Cardiac muscle cell (in vitro differentiated cells and primary cell): ENCODE measurements around the gene KRABD2.

Experiments
- DNase-seq, 2 donors: peaks; one replicate each; pipeline versions ENCODE4 v3.0.0 to v3.0.0-alpha.2; 2010 to 2017; ENCODE audit warnings: low read depth in 1 of 2, low spot score in 1 of 2
- H3K27ac ChIP-seq: fragments of 200-600 bp; sonication (generic); 2 replicates; pipeline ENCODE4 v1.5.1; 2016
- H3K27me3 ChIP-seq: fragments of 200-600 bp; sonication (generic); 2 replicates; pipeline ENCODE4 v1.6.0; 2016; ENCODE audit warnings: control low read depth
- H3K36me3 ChIP-seq: fragments of 200-600 bp; sonication (generic); 2 replicates; pipeline ENCODE4 v1.5.1; 2016; ENCODE audit warnings: control low read depth
- H3K4me1 ChIP-seq: fragments of 200-600 bp; sonication (generic); 2 replicates; pipeline ENCODE4 v1.8.1; 2017; ENCODE audit warnings: low read depth, mild to moderate bottlenecking, mixed run types
- H3K4me3 ChIP-seq: fragments of 200-600 bp; sonication (generic); 2 replicates; pipeline ENCODE4 v1.5.1; 2016; ENCODE audit warnings: mild to moderate bottlenecking
- H3K9me3 ChIP-seq: fragments of 200-600 bp; sonication (generic); 2 replicates; pipeline ENCODE4 v1.5.1; 2017; ENCODE audit warnings: low read depth, mild to moderate bottlenecking, control low read depth
- TF ChIP-seq, protein P1 (sequence below): IDR thresholded peaks from 2 replicates; pipeline ENCODE4 v1.5.1; 2012; ENCODE audit warnings: low read depth, mild to moderate bottlenecking, low read length

Gene KRABD2

DNA sequence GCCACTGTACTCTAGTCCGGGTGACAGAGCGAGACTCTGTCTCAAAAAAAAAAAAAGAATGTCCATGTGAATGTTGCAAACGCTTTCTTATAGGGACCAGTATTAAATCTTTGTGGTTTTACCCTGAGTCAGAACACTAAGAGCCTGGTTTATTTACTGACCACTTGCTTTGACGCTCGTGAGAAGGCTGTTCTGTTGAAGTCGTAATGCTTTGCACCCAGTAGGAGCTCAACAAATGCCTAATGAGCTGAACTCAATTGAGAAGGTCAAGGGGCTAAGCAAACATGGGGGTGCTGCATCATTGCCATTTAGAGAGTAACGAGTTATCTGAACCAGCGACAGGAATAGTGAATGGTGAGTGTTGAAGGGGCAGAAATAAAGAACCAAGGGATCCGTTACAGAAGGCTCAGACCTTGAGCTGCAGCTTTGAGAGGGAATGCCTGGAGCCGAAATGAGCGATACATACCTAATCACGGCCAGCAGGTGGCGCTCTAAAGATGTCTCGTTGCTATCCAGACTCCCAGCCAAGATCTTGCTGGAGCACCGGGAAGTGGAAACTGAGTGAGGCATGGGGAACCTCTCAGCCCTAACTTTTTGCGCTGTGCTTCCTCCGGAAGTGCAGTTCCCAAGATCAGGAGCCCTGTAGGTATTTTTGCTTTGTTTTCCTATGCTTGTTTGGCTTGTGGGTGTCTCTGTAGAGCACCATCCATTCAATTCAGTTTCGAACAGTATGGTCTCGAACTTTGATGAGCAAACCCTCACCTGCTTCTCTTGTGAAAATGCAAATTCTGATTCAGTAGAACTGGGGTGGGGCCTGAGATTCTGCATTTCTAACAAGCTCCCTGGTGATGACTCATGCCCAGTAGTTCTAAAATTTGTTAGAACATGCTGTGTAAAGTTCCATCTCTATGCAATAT lies 33.7 kb upstream of the KRABD2 start:
- Histone ChIP-seq H3K4me1 (no peaks in the 10 kb centered on the region), H3K9me3 (no peaks in the 10 kb centered on the region), H3K4me3 (no peak overlapping the region), H3K36me3 (no peaks in the 10 kb centered on the region), H3K27ac (peak overlapping the region; percentile 15), H3K27me3 (no peaks in the 10 kb centered on the region)
- TF ChIP-seq, protein P1, sequence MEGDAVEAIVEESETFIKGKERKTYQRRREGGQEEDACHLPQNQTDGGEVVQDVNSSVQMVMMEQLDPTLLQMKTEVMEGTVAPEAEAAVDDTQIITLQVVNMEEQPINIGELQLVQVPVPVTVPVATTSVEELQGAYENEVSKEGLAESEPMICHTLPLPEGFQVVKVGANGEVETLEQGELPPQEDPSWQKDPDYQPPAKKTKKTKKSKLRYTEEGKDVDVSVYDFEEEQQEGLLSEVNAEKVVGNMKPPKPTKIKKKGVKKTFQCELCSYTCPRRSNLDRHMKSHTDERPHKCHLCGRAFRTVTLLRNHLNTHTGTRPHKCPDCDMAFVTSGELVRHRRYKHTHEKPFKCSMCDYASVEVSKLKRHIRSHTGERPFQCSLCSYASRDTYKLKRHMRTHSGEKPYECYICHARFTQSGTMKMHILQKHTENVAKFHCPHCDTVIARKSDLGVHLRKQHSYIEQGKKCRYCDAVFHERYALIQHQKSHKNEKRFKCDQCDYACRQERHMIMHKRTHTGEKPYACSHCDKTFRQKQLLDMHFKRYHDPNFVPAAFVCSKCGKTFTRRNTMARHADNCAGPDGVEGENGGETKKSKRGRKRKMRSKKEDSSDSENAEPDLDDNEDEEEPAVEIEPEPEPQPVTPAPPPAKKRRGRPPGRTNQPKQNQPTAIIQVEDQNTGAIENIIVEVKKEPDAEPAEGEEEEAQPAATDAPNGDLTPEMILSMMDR: peak; percentile 83
- peak; percentile 93 to 94 for DNase-seq

DNA sequence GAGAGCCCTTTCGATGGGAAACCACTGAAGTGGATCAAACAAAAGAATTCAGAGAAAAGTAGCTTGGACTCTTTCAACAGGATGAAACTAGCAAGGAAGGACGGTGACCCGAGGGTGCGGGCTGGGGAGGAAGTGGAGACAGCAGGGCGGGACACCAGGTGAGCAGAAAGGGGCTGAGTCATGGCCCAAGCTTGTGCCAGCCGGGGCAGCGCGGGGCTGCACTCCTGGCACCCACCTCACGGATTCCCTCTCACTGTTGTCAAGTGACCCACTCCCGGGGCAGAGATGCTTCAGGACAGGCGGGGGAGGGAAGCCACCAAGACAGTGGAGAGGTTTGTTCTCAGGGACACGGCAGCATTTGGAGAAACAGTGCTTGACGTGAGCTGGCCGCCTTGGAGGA lies 31.9 kb upstream of the KRABD2 start:
- DNase-seq: no peak
- TF ChIP-seq, protein P1: no peak

DNA sequence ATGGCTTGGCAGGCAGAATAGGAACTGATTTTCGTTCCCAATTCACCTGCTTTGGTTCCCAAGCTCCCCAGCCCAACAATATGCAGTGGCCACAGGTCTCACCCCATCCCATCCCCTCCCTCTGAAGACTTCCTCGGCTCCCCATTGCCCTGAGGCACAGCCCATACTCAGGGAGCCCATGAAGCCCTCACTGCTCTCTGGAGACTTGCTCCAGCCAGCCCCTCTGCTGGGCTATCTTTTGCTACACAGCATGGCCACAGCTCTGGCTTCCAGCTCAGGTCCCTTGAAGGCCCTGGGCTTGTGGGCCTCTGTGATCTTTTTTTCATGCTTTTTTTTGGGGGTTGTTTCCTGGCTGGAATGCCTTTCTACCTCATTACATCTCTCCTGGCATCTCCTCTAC lies 29.7 kb upstream of the KRABD2 start:
- H3K9me3 ChIP-seq: no peaks in the 10 kb centered on the region
- no peaks in the 10 kb centered on the region for H3K4me1 ChIP-seq
- H3K27me3 ChIP-seq: no peaks in the 10 kb centered on the region
- H3K27ac ChIP-seq: no peak overlapping the region
- TF ChIP-seq, protein P1: no peak
- H3K4me3 ChIP-seq: no peak overlapping the region
- no peaks in the 10 kb centered on the region for H3K36me3 ChIP-seq
- no peak for DNase-seq

More for the DNA sequence above, 31.9 kb upstream of the KRABD2 start:
- no peak overlapping the region for H3K4me3 ChIP-seq
- no peak overlapping the region for H3K27ac ChIP-seq
- no peaks in the 10 kb centered on the region for H3K9me3 ChIP-seq
- no peaks in the 10 kb centered on the region for H3K36me3 ChIP-seq
- no peaks in the 10 kb centered on the region for H3K27me3 ChIP-seq
- no peaks in the 10 kb centered on the region for H3K4me1 ChIP-seq

DNA sequence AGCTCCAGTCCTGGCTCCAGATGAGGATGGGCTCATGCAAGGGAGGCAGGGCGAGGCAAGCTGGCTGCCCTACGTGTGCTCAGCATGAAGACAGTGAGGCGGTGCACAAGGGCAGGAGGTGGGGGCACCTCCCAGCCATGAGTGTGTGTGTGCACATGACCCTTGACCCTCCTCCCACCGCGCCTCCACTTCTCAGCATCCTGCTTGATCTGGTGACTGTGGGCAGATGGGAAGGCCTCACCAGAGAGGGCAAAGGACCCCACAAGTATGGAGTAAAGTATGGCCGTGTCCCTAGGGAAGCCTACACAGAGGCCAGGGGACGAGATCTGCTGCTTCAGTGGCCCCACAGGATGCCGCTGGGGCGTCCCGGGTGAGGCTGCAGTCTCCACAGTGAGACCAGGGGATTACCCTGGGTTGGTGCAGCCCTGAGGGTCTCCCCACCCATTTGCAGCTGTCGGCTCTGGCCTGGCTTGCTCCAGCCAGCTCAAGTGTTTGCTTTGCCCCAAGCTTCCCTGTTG lies 29.1 kb upstream of the KRABD2 start:
- Histone ChIP-seq H3K27me3 (no peaks in the 10 kb centered on the region), H3K9me3 (no peaks in the 10 kb centered on the region), H3K36me3 (no peaks in the 10 kb centered on the region), H3K4me1 (no peaks in the 10 kb centered on the region), H3K27ac (no peak overlapping the region), H3K4me3 (no peak overlapping the region)
- no peak for DNase-seq
- TF ChIP-seq, protein P1: no peak

DNA sequence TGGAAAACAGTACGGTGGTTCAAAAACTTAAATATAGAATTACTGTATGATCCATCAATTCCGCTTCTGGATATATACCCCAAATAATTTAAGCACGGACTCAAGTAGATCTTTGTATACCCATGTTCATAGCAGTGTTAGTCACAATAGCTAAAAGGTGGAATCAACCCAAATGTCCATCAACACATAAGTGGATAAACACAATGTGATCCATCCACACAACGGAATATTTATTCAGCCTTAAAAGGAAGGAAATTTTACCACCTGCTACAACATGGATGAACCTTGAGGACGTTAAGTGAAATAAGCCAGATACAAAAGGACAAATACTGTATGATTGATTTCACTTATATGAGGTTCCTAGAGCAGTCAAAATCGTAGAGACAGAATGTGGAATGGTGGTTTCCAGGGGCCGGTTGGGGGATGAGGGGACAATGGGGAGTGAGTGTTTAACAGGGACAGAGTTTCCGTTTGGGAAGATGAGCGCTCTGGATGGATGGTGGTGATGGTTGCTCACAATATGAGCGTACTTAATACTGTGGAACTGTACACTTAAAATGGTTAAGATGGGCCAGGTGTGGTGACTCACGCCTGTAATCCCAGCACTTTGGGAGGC lies 26.5 kb upstream of the KRABD2 start:
- Histone ChIP-seq H3K4me1 (no peaks in the 10 kb centered on the region), H3K9me3 (no peaks in the 10 kb centered on the region), H3K27ac (no peak overlapping the region), H3K36me3 (no peaks in the 10 kb centered on the region), H3K4me3 (no peak overlapping the region), H3K27me3 (no peaks in the 10 kb centered on the region)
- DNase-seq: no peak
- TF ChIP-seq, protein P1: no peak
